Measurements from ENCODE around the gene TMEM165.
A peak's percentile ranks its signal among the peaks of the same experiment; 100 is the strongest.
"Not testable (repeated sequence)": the region's sequence is repeated elsewhere in the genome, so short reads cannot be mapped to it uniquely, and the experiment has no call there.

TMEM165 gene

DNA sequence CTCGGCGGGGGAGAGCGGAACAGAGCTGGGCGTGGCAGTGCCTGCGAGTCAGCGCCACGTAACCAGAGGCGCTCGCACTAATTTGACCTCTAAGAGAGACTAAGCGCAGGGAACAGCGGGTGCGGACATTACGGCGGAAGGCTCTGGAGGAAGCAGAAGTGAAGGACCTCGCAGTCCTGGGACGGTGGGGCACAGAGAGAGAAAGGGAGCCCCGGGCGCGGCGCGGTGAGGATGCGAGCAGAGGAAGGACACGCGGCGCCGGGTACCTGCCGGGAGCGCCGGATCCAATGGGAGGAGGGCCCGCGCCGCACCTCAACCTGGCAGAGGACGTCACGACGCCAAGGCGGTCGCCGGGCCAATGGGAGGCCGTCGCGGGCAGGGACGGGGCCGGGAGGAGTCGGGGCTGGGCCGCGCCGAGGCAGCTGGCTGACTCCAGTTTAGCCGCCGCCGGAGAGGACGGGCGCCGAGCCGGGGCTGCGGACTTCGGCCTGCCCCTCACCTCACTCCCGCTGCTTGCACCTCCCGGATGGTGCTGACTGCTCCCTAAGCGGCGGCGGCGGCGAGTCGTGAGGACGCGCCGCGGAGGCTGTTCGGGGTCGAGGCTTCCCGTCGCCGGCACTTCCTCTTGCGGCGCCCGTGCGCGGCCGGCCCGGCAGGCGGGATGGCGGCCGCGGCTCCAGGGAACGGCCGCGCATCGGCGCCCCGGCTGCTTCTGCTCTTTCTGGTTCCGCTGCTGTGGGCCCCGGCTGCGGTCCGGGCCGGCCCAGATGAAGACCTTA lies at the start of gene TMEM165:
TMEM165 (plus strand) TSS at position 429 of the 779 bp plus-strand sequence; CDS start at position 662, 233 bp downstream.
- FAIRE-seq (no peak), DNase-seq (ENCODE audit: low spot score) (peak; percentile 72)

DNA sequence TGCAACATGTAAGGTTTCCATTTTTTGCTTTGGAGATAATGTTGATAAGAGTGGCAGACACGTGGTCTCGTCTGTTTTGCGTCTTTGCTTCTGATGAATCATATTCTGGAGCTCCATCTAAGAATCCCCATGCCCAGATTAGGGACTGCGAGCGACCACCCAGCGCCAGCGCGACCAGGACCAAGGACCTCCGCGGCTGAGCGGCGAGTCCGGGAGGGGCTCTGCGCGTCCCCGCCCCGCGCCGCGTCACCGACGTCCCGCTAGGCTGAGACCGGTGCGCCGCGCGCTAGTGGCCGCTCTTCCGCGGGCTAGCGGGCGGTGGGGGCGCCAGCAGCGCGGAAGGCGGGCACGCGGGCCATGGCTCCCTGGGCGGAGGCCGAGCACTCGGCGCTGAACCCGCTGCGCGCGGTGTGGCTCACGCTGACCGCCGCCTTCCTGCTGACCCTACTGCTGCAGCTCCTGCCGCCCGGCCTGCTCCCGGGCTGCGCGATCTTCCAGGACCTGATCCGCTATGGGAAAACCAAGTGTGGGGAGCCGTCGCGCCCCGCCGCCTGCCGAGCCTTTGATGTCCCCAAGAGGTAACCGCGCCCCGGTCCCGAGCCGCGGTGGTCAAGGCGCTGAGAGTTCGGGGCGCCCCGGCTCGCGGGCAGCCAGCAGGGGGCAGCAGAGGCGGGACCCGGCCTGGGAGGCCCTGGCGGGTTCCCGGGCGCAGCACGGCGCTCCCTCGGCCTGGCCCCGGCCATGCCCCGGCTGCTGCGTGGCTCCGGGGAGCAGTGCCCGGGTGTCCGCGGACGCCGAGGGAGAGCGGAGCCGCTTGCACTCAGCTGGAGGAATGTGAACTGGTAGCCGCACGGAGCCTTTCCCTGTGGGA lies 49.5 kb upstream of the TMEM165 start, which contains the start of gene SRD5A3:
SRD5A3 (plus strand) TSS at position 263 of the 871 bp plus-strand sequence; CDS start at position 358, 95 bp downstream.
- no peak for FAIRE-seq
- peak; percentile 67 for DNase-seq (ENCODE audit: low spot score)

- FAIRE-seq (no peak), DNase-seq (ENCODE audit: low spot score) (no peak)
Observed at GRCh38 chr4:55346851-55347255, 48.9 kb upstream of the TMEM165 start.

DNA sequence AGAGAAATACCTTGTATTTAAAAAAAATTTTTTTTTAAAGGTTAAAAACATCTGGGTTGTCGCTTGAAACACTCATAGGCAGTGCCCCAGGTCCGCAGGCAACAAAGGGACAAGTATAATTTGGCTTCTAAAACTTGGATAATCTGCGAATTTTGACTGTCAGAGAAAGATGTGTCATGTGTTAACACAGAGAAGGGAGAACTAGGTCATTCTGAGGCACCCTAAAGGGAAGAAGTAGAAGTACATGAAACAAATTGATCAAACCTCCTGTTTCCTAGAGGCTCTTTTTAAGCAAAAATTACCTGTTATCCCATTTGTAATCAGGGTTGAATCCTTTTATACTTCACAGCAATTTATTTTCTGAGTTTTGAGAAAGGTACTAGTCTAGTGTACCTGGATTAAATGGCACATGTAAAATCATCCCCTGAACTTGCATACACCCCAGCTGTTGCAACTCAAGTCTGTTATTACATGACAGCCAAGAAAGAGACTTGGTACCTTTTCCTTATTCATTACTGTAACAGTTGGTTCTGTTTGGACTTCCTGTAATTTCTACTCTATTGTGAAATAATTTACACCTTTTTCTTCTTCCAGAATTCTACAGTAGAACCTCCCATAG lies 48.0 kb upstream of the TMEM165 start:
- FAIRE-seq = no peak
- no peak for DNase-seq (ENCODE audit: low spot score)

GRCh38 chr4:55348466-55348865 lies 47.3 kb upstream of the TMEM165 start:
- no peak for DNase-seq (ENCODE audit: low spot score)

DNA sequence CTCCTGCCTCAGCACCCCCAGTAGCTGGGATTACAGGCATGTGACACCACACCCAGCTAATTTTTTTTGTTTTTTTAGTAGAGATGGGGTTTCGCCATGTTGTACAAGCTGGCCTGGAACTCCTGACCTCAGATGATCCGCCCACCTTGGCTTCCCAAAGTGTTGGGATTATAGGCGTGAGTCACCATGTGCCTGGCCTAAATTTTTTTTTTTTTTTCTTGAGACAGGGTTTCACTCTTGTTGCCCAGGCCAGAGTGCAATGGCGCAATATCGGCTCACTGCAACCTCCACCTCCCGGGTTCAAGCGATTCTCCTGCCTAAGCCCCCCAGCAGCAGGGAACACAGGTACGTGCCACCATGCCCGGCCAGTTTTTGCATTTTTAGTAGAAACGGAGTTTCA lies 44.9 kb upstream of the TMEM165 start:
- not testable (repeated sequence) for DNase-seq (ENCODE audit: low spot score); FAIRE-seq

More at GRCh38 chr4:55348466-55348865, 47.3 kb upstream of the TMEM165 start:
- no peak for FAIRE-seq

- DNase-seq (ENCODE audit: low spot score) = no peak
- no peak for FAIRE-seq
Observed at GRCh38 chr4:55351824-55352223, 43.9 kb upstream of the TMEM165 start.

GRCh38 chr4:55352726-55353125 lies 43.0 kb upstream of the TMEM165 start:
- FAIRE-seq (no peak), DNase-seq (ENCODE audit: low spot score) (no peak)

GRCh38 chr4:55353228-55353747 lies 42.5 kb upstream of the TMEM165 start:
- DNase-seq (ENCODE audit: low spot score); FAIRE-seq: not testable (repeated sequence)

DNA sequence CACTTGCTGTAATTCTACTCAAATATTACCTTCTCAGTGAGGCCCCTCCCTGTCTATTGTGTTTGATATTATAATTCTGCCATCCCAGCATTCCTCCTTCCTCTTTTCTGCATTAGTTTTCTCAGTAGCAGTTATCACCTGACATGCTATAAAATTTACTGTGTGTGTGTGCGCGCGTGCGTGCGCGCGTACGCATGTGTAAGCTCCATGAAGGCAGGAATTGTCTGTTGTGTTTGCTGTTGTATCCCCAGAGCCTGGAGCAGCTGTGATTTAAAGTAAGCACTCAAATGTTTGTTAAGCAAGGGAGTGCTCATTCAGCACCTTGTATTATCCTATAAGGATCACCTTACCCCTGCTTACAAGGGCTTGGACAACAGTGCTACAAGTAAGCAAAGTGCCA lies 41.1 kb upstream of the TMEM165 start:
- no peak for DNase-seq (ENCODE audit: low spot score)
- FAIRE-seq = no peak

DNA sequence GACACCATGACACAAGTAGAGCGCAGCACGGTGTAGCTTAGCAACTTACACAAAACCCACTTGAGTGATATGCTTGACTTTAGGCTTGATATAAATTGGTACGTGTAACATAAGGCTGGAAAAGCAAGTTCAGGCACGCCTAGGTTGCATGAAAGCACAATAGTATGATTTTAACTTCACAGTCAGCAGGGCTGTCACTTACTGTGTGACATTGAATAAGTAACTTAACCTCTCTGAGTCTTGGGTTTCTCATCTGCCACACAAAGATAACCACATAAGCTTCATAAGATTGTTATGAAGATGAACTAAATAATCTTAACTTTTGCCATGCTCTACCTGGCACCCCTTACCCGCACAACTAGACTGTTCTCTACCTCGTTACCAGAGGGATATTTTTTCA lies 40.2 kb upstream of the TMEM165 start:
- no peak for FAIRE-seq
- no peak for DNase-seq (ENCODE audit: low spot score)

GRCh38 chr4:55356991-55357461 lies 38.7 kb upstream of the TMEM165 start:
- peak; percentile 51 for FAIRE-seq
- peak; percentile 40 for DNase-seq (ENCODE audit: low spot score)

GRCh38 chr4:55358246-55358645 lies 37.5 kb upstream of the TMEM165 start:
- FAIRE-seq (no peak), DNase-seq (ENCODE audit: low spot score) (no peak)

GRCh38 chr4:55358668-55359067 lies 37.1 kb upstream of the TMEM165 start:
- DNase-seq (ENCODE audit: low spot score) (no peak), FAIRE-seq (no peak)

GRCh38 chr4:55359397-55359916 lies 36.3 kb upstream of the TMEM165 start:
- FAIRE-seq (no peak), DNase-seq (ENCODE audit: low spot score) (no peak)

- DNase-seq (ENCODE audit: low spot score); FAIRE-seq: not testable (repeated sequence)
Observed at GRCh38 chr4:55362938-55363337, 32.8 kb upstream of the TMEM165 start.

DNA sequence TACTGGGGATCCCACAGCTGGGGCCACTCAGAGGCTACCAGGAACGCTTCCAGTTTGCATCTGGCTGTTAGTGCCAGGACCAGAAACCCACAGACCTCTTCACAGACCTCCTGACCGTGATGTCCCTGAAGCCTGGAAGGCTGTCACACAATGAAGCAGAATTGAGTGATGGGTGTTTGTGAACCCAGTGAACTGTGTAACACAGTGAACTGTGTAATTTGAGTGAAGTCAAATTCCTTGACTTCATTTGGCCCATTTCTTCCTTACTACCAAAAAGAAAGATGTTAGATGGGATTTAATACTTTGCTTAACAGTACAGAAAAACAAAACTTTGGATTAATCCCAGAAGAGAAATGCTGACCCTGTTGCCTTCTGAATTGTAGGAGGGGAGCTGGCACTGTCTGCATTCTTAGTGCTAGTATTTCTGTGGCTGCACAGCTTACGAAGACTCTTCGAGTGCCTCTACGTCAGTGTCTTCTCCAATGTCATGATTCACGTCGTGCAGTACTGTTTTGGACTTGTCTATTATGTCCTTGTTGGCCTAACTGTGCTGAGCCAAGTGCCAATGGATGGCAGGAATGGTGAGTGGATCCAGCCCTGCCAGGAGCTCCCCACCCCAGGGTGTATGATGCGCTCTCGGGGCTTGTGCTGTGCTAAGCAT lies 31.9 kb upstream of the TMEM165 start:
- DNase-seq (ENCODE audit: low spot score) = no peak
- no peak for FAIRE-seq

DNA sequence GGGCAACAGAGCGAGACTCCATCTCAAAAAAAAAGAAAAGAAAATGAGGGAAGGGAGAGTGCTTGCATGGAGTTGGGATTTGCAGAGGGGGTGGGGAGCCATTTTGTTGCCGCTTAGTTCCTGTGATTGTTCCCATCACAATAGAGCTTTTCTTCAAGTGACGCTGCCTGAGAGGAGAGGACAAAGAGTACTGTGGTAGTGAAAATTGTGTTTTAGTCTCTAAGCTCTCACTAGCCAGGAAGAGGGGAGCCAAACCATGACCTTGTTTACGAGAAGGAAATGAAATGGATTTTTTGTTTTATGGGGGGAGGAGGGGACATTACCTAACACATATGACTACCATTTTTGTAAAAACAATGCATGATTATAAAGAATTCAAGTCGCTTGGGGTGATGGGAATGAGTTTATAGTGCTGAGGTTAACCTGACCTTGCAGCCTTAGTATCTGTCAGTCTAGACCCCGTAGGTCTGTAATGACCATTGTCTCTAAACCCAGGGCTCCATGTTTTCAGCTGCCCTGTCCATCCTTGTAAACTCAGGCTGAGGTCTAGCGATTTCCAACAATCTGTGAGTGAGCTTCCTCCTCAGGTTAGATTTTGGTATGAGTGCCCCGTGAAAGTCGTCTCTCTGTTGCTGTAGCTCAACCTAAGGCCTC lies 30.9 kb upstream of the TMEM165 start:
- no peak for DNase-seq (ENCODE audit: low spot score)
- no peak for FAIRE-seq

- no peak for DNase-seq (ENCODE audit: low spot score)
- no peak for FAIRE-seq
Observed at GRCh38 chr4:55365345-55365728, 30.4 kb upstream of the TMEM165 start.

GRCh38 chr4:55366621-55367020 lies 29.1 kb upstream of the TMEM165 start:
- no peak for FAIRE-seq
- DNase-seq (ENCODE audit: low spot score) = no peak
